Urinary bladder (tissue), 4 donors: ENCODE results near the gene ZBTB32. TPM values are rescaled to one million over a fixed set of nuclear protein-coding genes. Genes with fewer than 3 reads are reported as not detected.

Source experiments
- DNase-seq: peaks from one replicate; pipeline ENCODE4 v3.0.0-alpha.2; 2015; ENCODE audit errors: extremely low spot score
- H3K27ac ChIP-seq: one replicate; pipeline ENCODE4 v1.5.1; 2013; ENCODE audit warnings: low read depth, mild to moderate bottlenecking, moderate library complexity
- H3K36me3 ChIP-seq: one replicate; pipeline ENCODE4 v1.6.1; 2013; ENCODE audit warnings: mild to moderate bottlenecking, moderate library complexity; ENCODE audit not compliant: insufficient read depth
- H3K4me1 ChIP-seq: one replicate; pipeline ENCODE4 v1.6.1; 2013; ENCODE audit warnings: mild to moderate bottlenecking, moderate library complexity; ENCODE audit not compliant: insufficient read depth
- H3K4me3 ChIP-seq: one replicate; pipeline ENCODE4 v1.5.1; 2013; ENCODE audit warnings: low read depth, low read length
- WGBS: extraction: QIAGEN DNeasy Blood & Tissue Kit; methylation state at CpG from one replicate; pipeline ENCODE4 v1.1.7; 2013; 5-methylcytosine and 5-hydroxymethylcytosine counted together
- polyA plus RNA-seq: library from polyadenylated mRNA; stranded (reverse); fragments of 200-250 nt; gene quantifications from one replicate; pipeline ENCODE4 v1.2.3, GENCODE V29; 2013
- total RNA-seq: library from RNA; depleted of rRNA; stranded (reverse); fragments of >200 nt; gene quantifications from one replicate; pipeline ENCODE4 v1.2.3, GENCODE V29; 2014
- donor health status: healthy with polysubstance abuse.
- donor health status: healthy.

ZBTB32 gene
- total and polyA plus RNA-seq, 2 donors = 0.09 TPM; not detected in 1

- no peak for DNase-seq
- peaks cover 17% of the 10 kb centered on the region for H3K36me3 ChIP-seq
- 94% methylated on average over 11 of the region's 11 CpGs for WGBS
Observed at GRCh38 chr19:35729763-35730162, 25.4 kb downstream of the ZBTB32 start.

GRCh38 chr19:35730326-35730725 lies 26.0 kb downstream of the ZBTB32 start:
- DNase-seq = no peak
- H3K27ac ChIP-seq = no peak overlapping the region
- H3K36me3 ChIP-seq = peaks cover 17% of the 10 kb centered on the region
- H3K4me3 ChIP-seq = no peak overlapping the region
- no peaks in the 10 kb centered on the region for H3K4me1 ChIP-seq
- WGBS = 93% methylated on average over 18 of the region's 18 CpGs

More at GRCh38 chr19:35729763-35730162, 25.4 kb downstream of the ZBTB32 start:
- H3K4me3 ChIP-seq = no peak overlapping the region
- no peak overlapping the region for H3K27ac ChIP-seq
- H3K4me1 ChIP-seq = no peaks in the 10 kb centered on the region

DNA sequence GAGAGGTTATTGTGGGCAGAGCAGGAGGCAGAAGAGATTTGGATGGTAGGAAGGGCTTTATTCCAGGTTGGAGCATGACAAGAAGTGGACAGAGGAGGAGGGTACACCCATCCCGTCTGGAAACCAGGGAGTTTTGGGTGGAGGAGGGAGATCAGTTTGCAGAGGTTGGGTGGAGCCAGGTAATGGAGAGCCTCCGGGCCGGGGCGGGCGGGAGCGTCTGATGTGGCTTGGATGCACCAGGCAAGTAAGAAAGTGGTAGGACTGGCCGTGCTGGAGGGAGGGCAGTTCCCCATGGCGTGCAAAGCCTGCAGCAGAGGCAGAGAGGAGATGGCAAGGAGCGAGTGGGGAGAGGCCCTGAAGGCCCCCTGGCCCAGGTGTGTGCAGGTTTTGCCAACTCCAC lies 27.0 kb downstream of the ZBTB32 start:
- 85% methylated on average over 9 of the region's 9 CpGs for WGBS
- H3K36me3 ChIP-seq = peaks cover 17% of the 10 kb centered on the region
- H3K4me3 ChIP-seq = no peak overlapping the region
- H3K27ac ChIP-seq = no peak overlapping the region
- no peak for DNase-seq
- no peaks in the 10 kb centered on the region for H3K4me1 ChIP-seq

DNA sequence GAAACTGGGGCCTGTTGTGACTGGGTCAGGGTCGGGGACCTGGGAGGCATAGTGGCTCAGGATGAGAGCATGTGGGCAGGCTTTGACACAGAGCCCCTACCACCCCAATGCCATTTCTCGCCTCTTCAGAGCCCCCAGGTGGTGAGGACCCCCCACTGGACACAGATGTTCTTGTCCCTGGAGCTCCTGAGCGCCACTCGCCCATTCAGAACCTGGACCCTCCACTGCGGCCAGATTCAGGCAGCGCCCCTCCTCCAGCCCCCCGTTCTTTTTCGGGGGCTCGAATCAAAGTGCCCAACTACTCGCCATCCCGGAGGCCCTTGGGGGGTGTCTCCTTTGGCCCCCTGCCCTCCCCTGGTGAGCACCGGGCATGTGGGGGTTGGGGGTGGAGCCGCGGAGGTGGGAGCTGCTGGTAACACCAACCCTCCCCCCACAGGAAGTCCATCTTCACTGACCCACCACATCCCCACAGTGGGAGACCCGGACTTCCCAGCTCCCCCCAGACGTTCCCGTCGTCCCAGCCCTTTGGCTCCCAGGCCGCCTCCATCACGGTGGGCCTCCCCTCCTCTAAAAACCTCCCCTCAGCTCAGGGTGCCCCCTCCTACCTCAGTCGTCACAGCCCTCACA lies 27.5 kb downstream of the ZBTB32 start:
- WGBS = 85% methylated on average over 21 of the region's 21 CpGs
- H3K36me3 ChIP-seq = peaks cover 18% of the 10 kb centered on the region

DNA sequence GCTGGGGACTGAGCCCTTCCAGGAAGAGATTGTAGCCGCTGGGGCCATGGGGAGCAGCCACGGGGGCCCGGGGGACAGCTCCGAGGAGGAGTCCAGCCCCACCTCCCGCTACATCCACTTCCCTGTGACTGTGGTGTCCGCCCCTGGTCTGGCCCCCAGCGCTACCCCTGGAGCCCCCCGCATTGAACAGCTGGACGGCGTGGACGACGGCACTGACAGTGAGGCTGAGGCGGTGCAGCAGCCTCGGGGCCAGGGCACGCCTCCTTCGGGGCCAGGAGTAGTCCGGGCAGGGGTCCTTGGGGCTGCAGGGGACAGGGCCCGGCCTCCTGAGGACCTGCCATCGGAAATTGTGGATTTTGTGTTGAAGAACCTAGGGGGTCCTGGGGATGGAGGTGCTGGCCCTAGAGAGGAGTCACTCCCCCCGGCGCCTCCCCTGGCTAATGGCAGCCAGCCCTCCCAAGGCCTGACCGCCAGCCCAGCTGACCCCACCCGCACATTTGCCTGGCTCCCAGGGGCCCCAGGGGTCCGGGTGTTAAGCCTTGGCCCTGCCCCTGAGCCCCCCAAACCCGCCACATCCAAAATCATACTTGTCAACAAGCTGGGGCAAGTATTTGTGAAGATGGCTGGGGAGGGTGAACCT lies 28.3 kb downstream of the ZBTB32 start:
- Histone ChIP-seq H3K4me3 (no peak overlapping the region), H3K36me3 (peaks cover 16% of the 10 kb centered on the region), H3K27ac (no peak overlapping the region), H3K4me1 (no peaks in the 10 kb centered on the region)
- WGBS = 79% methylated on average over 25 of the region's 25 CpGs
- DNase-seq = no peak

More for the DNA sequence above, 27.5 kb downstream of the ZBTB32 start:
- Histone ChIP-seq H3K27ac (no peak overlapping the region), H3K4me1 (no peaks in the 10 kb centered on the region), H3K4me3 (no peak overlapping the region)
- DNase-seq = no peak

GRCh38 chr19:35733180-35734125 lies 29.1 kb downstream of the ZBTB32 start:
- peaks cover 17% of the 10 kb centered on the region for H3K36me3 ChIP-seq
- 87% methylated on average over 35 of the region's 35 CpGs for WGBS
- no peak overlapping the region for H3K4me3 ChIP-seq
- H3K4me1 ChIP-seq = no peaks in the 10 kb centered on the region
- no peak overlapping the region for H3K27ac ChIP-seq
- DNase-seq = no peak

DNA sequence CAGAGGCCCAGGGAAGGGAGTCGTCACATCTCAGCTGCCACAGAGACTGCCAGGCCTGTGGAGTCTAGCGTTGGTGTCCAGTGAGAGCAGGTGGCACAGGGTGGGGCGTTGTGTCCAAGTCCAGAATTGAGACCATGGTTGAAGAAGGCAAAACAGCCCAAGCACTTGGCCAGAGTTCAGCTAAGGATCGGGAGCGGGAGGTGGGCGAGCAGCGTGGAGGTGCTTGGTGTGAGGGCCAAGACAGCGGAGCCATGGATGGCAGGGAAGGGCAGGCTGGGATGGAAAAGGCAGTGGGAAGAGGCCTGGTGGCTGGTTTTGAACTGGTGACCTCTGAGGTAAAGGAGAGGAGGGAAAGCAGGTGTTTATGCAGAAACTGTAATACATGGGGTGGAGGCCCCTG lies 29.9 kb downstream of the ZBTB32 start:
- no peaks in the 10 kb centered on the region for H3K4me1 ChIP-seq
- H3K36me3 ChIP-seq = peaks cover 13% of the 10 kb centered on the region
- H3K4me3 ChIP-seq = no peak overlapping the region
- H3K27ac ChIP-seq = no peak overlapping the region
- 94% methylated on average over 8 of the region's 8 CpGs for WGBS
- DNase-seq = no peak

DNA sequence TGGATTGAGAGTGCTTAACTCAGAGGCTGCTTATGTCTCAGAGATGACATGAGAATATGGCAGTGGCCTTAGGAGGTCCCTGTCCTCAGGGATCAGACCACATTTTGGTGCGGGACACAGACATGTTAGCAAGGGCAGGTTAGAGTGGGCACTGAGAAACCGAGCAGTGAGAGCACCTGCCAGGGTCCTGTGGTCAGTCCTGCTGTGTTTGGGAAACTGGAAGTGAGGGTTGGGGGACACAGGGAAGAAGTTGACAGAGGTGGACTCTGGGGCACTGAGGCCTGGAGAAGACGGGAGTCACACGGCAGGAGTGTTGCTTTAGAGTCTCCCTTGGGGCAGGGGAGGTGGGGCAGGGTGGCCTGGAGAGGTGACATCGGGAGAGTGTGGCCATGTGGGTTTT lies 30.5 kb downstream of the ZBTB32 start:
- Histone ChIP-seq H3K4me3 (no peak overlapping the region), H3K27ac (no peak overlapping the region), H3K4me1 (no peaks in the 10 kb centered on the region), H3K36me3 (peaks cover 13% of the 10 kb centered on the region)
- 87% methylated on average over 5 of the region's 5 CpGs for WGBS
- DNase-seq = no peak

DNA sequence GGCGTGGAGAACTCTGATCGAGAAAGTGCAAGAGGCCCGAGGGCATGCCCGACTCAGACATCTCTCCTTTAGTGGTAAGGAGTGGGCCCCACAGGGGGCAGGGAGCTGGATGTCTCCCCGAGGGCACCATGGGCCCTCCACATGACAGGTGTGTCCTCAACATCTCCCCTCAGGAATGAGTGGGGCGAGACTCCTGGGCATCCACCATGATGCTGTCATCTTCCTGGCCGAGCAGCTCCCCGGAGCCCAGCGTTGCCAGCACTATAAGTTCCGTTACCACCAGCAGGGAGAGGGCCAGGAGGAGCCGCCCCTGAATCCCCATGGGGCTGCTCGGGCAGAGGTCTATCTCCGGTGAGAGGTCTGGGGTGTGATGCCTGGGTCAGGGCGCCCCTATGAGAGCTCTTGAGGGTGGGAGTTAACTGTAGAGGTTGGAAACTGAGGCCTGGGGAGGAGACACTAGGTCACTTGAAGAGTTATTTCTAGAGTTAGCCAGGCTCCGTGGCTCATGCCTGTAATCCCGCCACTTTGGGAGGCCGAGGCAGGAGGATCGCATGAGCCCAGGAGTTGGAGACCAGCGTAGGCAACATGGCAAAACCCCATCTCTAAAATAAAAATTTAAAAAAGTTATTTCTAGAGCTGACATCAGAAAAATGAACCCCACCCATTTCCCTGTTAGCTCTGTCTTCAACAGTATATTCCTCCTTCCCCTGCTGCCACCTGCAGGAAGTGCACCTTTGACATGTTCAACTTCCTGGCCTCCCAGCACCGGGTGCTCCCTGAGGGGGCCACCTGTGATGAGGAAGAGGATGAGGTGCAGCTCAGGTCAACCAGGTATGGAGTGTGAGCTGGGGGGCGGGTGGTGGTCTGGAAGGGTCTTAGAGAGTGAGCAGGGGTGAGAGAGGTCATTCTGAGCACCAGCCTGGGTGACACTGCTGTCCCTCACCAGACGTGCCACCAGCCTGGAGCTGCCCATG lies 32.8 kb downstream of the ZBTB32 start:
- Histone ChIP-seq H3K27ac (no peak overlapping the region), H3K36me3 (peaks cover 6% of the 10 kb centered on the region), H3K4me1 (no peaks in the 10 kb centered on the region), H3K4me3 (no peak overlapping the region)
- DNase-seq = no peak
- 85% methylated on average over 22 of the region's 22 CpGs for WGBS

GRCh38 chr19:35738021-35738886 lies 33.9 kb downstream of the ZBTB32 start:
- no peak overlapping the region for H3K4me3 ChIP-seq
- no peak overlapping the region for H3K27ac ChIP-seq
- H3K36me3 ChIP-seq = peaks cover 5% of the 10 kb centered on the region
- DNase-seq = no peak
- H3K4me1 ChIP-seq = no peaks in the 10 kb centered on the region
- 92% methylated on average over 37 of the region's 37 CpGs for WGBS

GRCh38 chr19:35738887-35739229 lies 34.5 kb downstream of the ZBTB32 start:
- Histone ChIP-seq H3K4me3 (no peak overlapping the region), H3K36me3 (peaks cover 5% of the 10 kb centered on the region), H3K4me1 (no peaks in the 10 kb centered on the region), H3K27ac (no peak overlapping the region)
- 88% methylated on average over 2 of the region's 2 CpGs for WGBS
- no peak for DNase-seq
